Psoas muscle (tissue), 8 donors: ENCODE data around the gene AGPAT4. TPM values are rescaled to one million over a fixed set of nuclear protein-coding genes. Genes with fewer than 3 reads are reported as not detected.

Experiments
- ATAC-seq, 4 donors: fragments of 200-7000 bp; cut with Tn5 transposase; one replicate each; pipeline ENCODE4 v1.9.1; 2020; ENCODE audit warnings: moderate library complexity in 3 of 4, mild to moderate bottlenecking in 2 of 4
- DNase-seq, 2 donors: peaks; one replicate each; pipeline ENCODE4 v3.0.0-alpha.2; 2020
- H3K27ac ChIP-seq: fragments of 200-600 bp; one replicate; pipeline ENCODE4 v1.8.0; 2022
- H3K27me3 ChIP-seq, 3 donors: fragments of 200-600 bp in 1 of 3; one replicate each; pipeline versions ENCODE4 v1.6.1 to v1.8.0; 2013 to 2022; ENCODE audit warnings: low read length in 2 of 3, mild to moderate bottlenecking in 2 of 3, moderate library complexity in 1 of 3; ENCODE audit not compliant: insufficient read depth in 3 of 3
- H3K36me3 ChIP-seq, 2 donors: fragments of 200-600 bp in 1 of 2; one replicate each; pipeline versions ENCODE4 v1.6.1 to v1.8.0; 2013 to 2022; ENCODE audit warnings: low read depth in 1 of 2, mild to moderate bottlenecking in 1 of 2, moderate library complexity in 1 of 2; ENCODE audit not compliant: insufficient read depth in 1 of 2
- H3K4me1 ChIP-seq: fragments of 200-600 bp; one replicate; pipeline ENCODE4 v1.8.0; 2022
- H3K4me3 ChIP-seq: fragments of 200-600 bp; one replicate; pipeline ENCODE4 v1.8.0; 2022; ENCODE audit warnings: mild to moderate bottlenecking
- H3K9me3 ChIP-seq: fragments of 200-600 bp; one replicate; pipeline ENCODE4 v1.8.0; 2022
- CTCF ChIP-seq: fragments of 200-600 bp; IDR thresholded peaks from one replicate; pipeline ENCODE4 v1.8.0; 2022; ENCODE audit warnings: antibody characterized with exemption
- WGBS, 3 donors: extraction: QIAGEN DNeasy Blood & Tissue Kit; methylation state at CpG; one replicate each; pipeline versions ENCODE4 v1.1.6 to v1.1.7; 2013; 5-methylcytosine and 5-hydroxymethylcytosine counted together
- intact Hi-C, 2 donors: fragments of 100-400 bp; cut with DNase I; formaldehyde crosslinking; loops; one replicate each; pipeline versions ENCODE4 v1.11.0 to v1.14.2; 2022
- polyA plus RNA-seq, 3 donors: library from polyadenylated mRNA; stranded (reverse); fragments of 200-250 nt; gene quantifications; one replicate each; pipeline ENCODE4 v1.2.3, GENCODE V29; 2013
- total RNA-seq, 4 donors: library from RNA; stranded (reverse); fragmentation: NEBNext Ultra II Directional in 2 of 4; extraction: Animal tissue kit (Norgen Biotek cat#: 25700) in 2 of 4; gene quantifications; one replicate each; pipeline versions ENCODE4 v1.2.1 to v1.2.4, GENCODE V29; 2021 to 2023
- donor health status: healthy with polysubstance abuse.
- donor health status: DM: no; HTN: no; CAD: no; lungs with moderate emphysema.
- donor health status: Bipolar disorder and iron deficiency.
- donor health status: healthy.
- donor health status: DM: yes; HTN: yes; CAD: no.
- donor health status: DM: no; HTN: no; CAD: no.
- donor health status: DM: no; HTN: no; CAD: no.
- donor health status: DM: yes; HTN: yes; CAD: no.

The AGPAT4 gene
- total and polyA plus RNA-seq, 7 donors, result 0.18 to 1.7 (median 0.59) TPM

- WGBS, 3 donors, result 80 to 84% (median 82%) methylated on average over 23 of the region's 23 CpGs
- H3K4me3 ChIP-seq, result no peak overlapping the region
- no peaks in the 10 kb centered on the region for H3K9me3 ChIP-seq
- no peak overlapping the region for H3K27ac ChIP-seq
- ATAC-seq (no peak), DNase-seq (no peak)
- intact Hi-C loops, result no loop called here
- no peak for TF ChIP-seq CTCF
- no peaks in the 10 kb centered on the region for H3K4me1 ChIP-seq
- H3K36me3 ChIP-seq, result peaks cover 0 to 30% of the 10 kb centered on the region in 2 donors
- H3K27me3 ChIP-seq, result no peaks in the 10 kb centered on the region
Measured at GRCh38 chr6:161135695-161136591, 137.9 kb downstream of the AGPAT4 start.

GRCh38 chr6:161134550-161135298 lies 139.1 kb downstream of the AGPAT4 start:
- Histone ChIP-seq H3K9me3 (no peaks in the 10 kb centered on the region), H3K4me3 (no peak overlapping the region), H3K36me3 (peaks cover 0 to 35% of the 10 kb centered on the region in 2 donors), H3K4me1 (no peaks in the 10 kb centered on the region), H3K27ac (no peak overlapping the region), H3K27me3 (no peaks in the 10 kb centered on the region)
- 94 to 95% (median 95%) methylated on average over 17 of the region's 17 CpGs for WGBS, 3 donors
- intact Hi-C loops, result no loop called here
- no peak for TF ChIP-seq CTCF
- ATAC-seq (no peak), DNase-seq (no peak)

GRCh38 chr6:161133963-161134362 lies 139.9 kb downstream of the AGPAT4 start:
- peaks cover 0 to 38% of the 10 kb centered on the region in 2 donors for H3K36me3 ChIP-seq
- intact Hi-C loops, result no loop called here
- H3K27ac ChIP-seq, result no peak overlapping the region
- no peaks in the 10 kb centered on the region for H3K9me3 ChIP-seq
- no peak for ATAC-seq
- no peak for TF ChIP-seq CTCF
- DNase-seq, result no peak
- WGBS, 3 donors, result 77 to 83% (median 80%) methylated on average over 9 of the region's 9 CpGs
- no peaks in the 10 kb centered on the region for H3K4me1 ChIP-seq
- no peaks in the 10 kb centered on the region for H3K27me3 ChIP-seq
- no peak overlapping the region for H3K4me3 ChIP-seq

- no peaks in the 10 kb centered on the region for H3K9me3 ChIP-seq
- intact Hi-C loops, result no loop called here
- no peaks in the 10 kb centered on the region for H3K27me3 ChIP-seq
- ATAC-seq (no peak), DNase-seq (no peak)
- H3K4me3 ChIP-seq, result no peak overlapping the region
- peaks cover 0 to 47% of the 10 kb centered on the region in 2 donors for H3K36me3 ChIP-seq
- H3K4me1 ChIP-seq, result no peaks in the 10 kb centered on the region
- 74 to 84% (median 80%) methylated on average over 11 of the region's 11 CpGs for WGBS, 3 donors
- H3K27ac ChIP-seq, result no peak overlapping the region
- TF ChIP-seq CTCF, result no peak
Measured at GRCh38 chr6:161132384-161132783, 141.5 kb downstream of the AGPAT4 start.
